ENCODE data around the gene CHAT. TPM values are rescaled to one million over a fixed set of nuclear protein-coding genes. Genes with fewer than 3 reads are reported as not detected.

Gene CHAT
- total and polyA plus RNA-seq, 12 donors, result not detected

GRCh38 chr10:49613165-49613881 lies 514 bp upstream of the CHAT start:
- no peak for DNase-seq
- H3K36me3 ChIP-seq (replicated peaks in 1 of 2), result no peaks in the 10 kb centered on the region
- no peak overlapping the region for H3K4me3 ChIP-seq
- WGBS, 4 donors, result 2 to 8% (median 3%) methylated on average over 3 to 23 of the region's 23 CpGs
- intact Hi-C loops (cut with DNase I), result no loop called here
- H3K4me1 ChIP-seq (replicated peaks in 1 of 2), result peaks cover 0 to 9% of the 10 kb centered on the region in 2 donors
- TF ChIP-seq POLR2A (IDR thresholded peaks at IDR 0.05) (no peak), CTCF (IDR thresholded peaks at IDR 0.05) (no peak)
- H3K27me3 ChIP-seq, result peaks cover 78% of the 10 kb centered on the region
- H3K27ac ChIP-seq, result no peak overlapping the region
- H3K9me3 ChIP-seq (replicated peaks in 1 of 3), result no peaks in the 10 kb centered on the region

- Histone ChIP-seq H3K4me3 (no peak overlapping the region), H3K27me3 (peaks cover 68% of the 10 kb centered on the region), H3K36me3 (replicated peaks in 1 of 2) (no peaks in the 10 kb centered on the region), H3K9me3 (replicated peaks in 1 of 3) (no peaks in the 10 kb centered on the region), H3K4me1 (replicated peaks in 1 of 2) (peaks cover 0 to 9% of the 10 kb centered on the region in 2 donors), H3K27ac (no peak overlapping the region)
- no peak for TF ChIP-seq POLR2A (IDR thresholded peaks at IDR 0.05)
- no peak for TF ChIP-seq CTCF (IDR thresholded peaks at IDR 0.05)
- 4 to 22% (median 6%) methylated on average over 15 to 49 of the region's 49 CpGs for WGBS, 4 donors
- intact Hi-C loops (cut with DNase I), result no loop called here
- peak in 1 of 7 donors; percentile 7 for DNase-seq
Measured at GRCh38 chr10:49614242-49615198, 683 bp downstream of the CHAT start.

- peaks cover 61% of the 10 kb centered on the region for H3K27me3 ChIP-seq
- no peak for DNase-seq
- no peaks in the 10 kb centered on the region for H3K36me3 ChIP-seq (replicated peaks in 1 of 2)
- H3K27ac ChIP-seq, result no peak overlapping the region
- TF ChIP-seq POLR2A (IDR thresholded peaks at IDR 0.05), result no peak
- no peak for TF ChIP-seq CTCF (IDR thresholded peaks at IDR 0.05)
- intact Hi-C loops (cut with DNase I), result no loop called here
- no peak overlapping the region for H3K4me3 ChIP-seq
- WGBS, 4 donors, result 58 to 66% (median 65%) methylated on average over 2 to 5 of the region's 5 CpGs
- H3K4me1 ChIP-seq (replicated peaks in 1 of 2), result peaks cover 0 to 5% of the 10 kb centered on the region in 2 donors
- no peaks in the 10 kb centered on the region for H3K9me3 ChIP-seq (replicated peaks in 1 of 3)
Measured at GRCh38 chr10:49615213-49615612, 1.4 kb downstream of the CHAT start.

GRCh38 chr10:49615721-49616120 lies 1.9 kb downstream of the CHAT start:
- peaks cover 56% of the 10 kb centered on the region for H3K27me3 ChIP-seq
- no peaks in the 10 kb centered on the region for H3K9me3 ChIP-seq (replicated peaks in 1 of 3)
- DNase-seq, result no peak
- TF ChIP-seq POLR2A (IDR thresholded peaks at IDR 0.05), result no peak
- TF ChIP-seq CTCF (IDR thresholded peaks at IDR 0.05), result no peak
- no peaks in the 10 kb centered on the region for H3K4me1 ChIP-seq (replicated peaks in 1 of 2)
- 60 to 81% (median 72%) methylated on average over 5 of the region's 5 CpGs for WGBS, 4 donors
- no peaks in the 10 kb centered on the region for H3K36me3 ChIP-seq (replicated peaks in 1 of 2)
- H3K27ac ChIP-seq, result no peak overlapping the region
- no peak overlapping the region for H3K4me3 ChIP-seq
- intact Hi-C loops (cut with DNase I), result no loop called here

All from adrenal gland (tissue), 12 donors.